ENCODE data around the gene AFG1L. TPM values are rescaled to one million over a fixed set of nuclear protein-coding genes. Genes with fewer than 3 reads are reported as not detected.
A peak's percentile ranks its signal among the peaks of the same experiment; 100 is the strongest.
"Not testable (repeated sequence)": the region's sequence is repeated elsewhere in the genome, so short reads cannot be mapped to it uniquely, and the experiment has no call there.

The AFG1L gene
- polyA plus RNA-seq, 1 experiment = 2.3 TPM

GRCh38 chr6:108448481-108448880 lies 153.6 kb downstream of the AFG1L start:
- no peak for DNase-seq (ENCODE audit: low read depth, low spot score)
- Histone ChIP-seq H3K4me3 (ENCODE audit: low read depth, low read length) (no peak overlapping the region), H3K27ac (ENCODE audit: low read depth, low read length) (no peak overlapping the region), H3K9me3 (ENCODE audit: control insufficient read depth, insufficient read depth, low read length) (no peaks in the 10 kb centered on the region), H3K27me3 (ENCODE audit: control insufficient read depth, insufficient read depth, low read length) (no peaks in the 10 kb centered on the region)
- ChIA-PET CTCF (no interaction called here), POLR2A (no interaction called here)
- TF ChIP-seq CTCF (IDR thresholded peaks at IDR 0.05; ENCODE audit: low read depth, low read length) = no peak

- H3K4me3 ChIP-seq (ENCODE audit: low read depth, low read length); DNase-seq (ENCODE audit: low read depth, low spot score); POLR2A ChIA-PET; H3K27ac ChIP-seq (ENCODE audit: low read depth, low read length); H3K27me3 ChIP-seq (ENCODE audit: control insufficient read depth, insufficient read depth, low read length); H3K9me3 ChIP-seq (ENCODE audit: control insufficient read depth, insufficient read depth, low read length); CTCF ChIA-PET: not testable (repeated sequence)
Measured at GRCh38 chr6:108449717-108450116, 154.9 kb downstream of the AFG1L start.

- Histone ChIP-seq H3K4me3 (ENCODE audit: low read depth, low read length) (no peak overlapping the region), H3K27me3 (ENCODE audit: control insufficient read depth, insufficient read depth, low read length) (no peaks in the 10 kb centered on the region), H3K27ac (ENCODE audit: low read depth, low read length) (no peak overlapping the region), H3K9me3 (ENCODE audit: control insufficient read depth, insufficient read depth, low read length) (no peaks in the 10 kb centered on the region)
- DNase-seq (ENCODE audit: low read depth, low spot score) = no peak
- CTCF ChIA-PET = interaction anchor here (1.4 kb wide), 1 partner anchor 40 kb away, joined by 3 read pairs; no protein-coding TSS in a partner anchor
- TF ChIP-seq CTCF (IDR thresholded peaks at IDR 0.05; ENCODE audit: low read depth, low read length) = no peak
- POLR2A ChIA-PET = no interaction called here
Measured at GRCh38 chr6:108451816-108452215, 157.0 kb downstream of the AFG1L start.

- no peak for DNase-seq (ENCODE audit: low read depth, low spot score)
- TF ChIP-seq CTCF (IDR thresholded peaks at IDR 0.05; ENCODE audit: low read depth, low read length) = no peak
- Histone ChIP-seq H3K4me3 (ENCODE audit: low read depth, low read length) (no peak overlapping the region), H3K9me3 (ENCODE audit: control insufficient read depth, insufficient read depth, low read length) (no peaks in the 10 kb centered on the region), H3K27ac (ENCODE audit: low read depth, low read length) (no peak overlapping the region), H3K27me3 (ENCODE audit: control insufficient read depth, insufficient read depth, low read length) (no peaks in the 10 kb centered on the region)
- POLR2A ChIA-PET = no interaction called here
- CTCF ChIA-PET = no interaction called here
Measured at GRCh38 chr6:108452711-108453195, 157.9 kb downstream of the AFG1L start.

GRCh38 chr6:108453601-108454185 lies 158.8 kb downstream of the AFG1L start:
- Histone ChIP-seq H3K9me3 (ENCODE audit: control insufficient read depth, insufficient read depth, low read length) (no peaks in the 10 kb centered on the region), H3K27me3 (ENCODE audit: control insufficient read depth, insufficient read depth, low read length) (no peaks in the 10 kb centered on the region), H3K27ac (ENCODE audit: low read depth, low read length) (no peak overlapping the region), H3K4me3 (ENCODE audit: low read depth, low read length) (no peak overlapping the region)
- POLR2A ChIA-PET = interaction anchor here (0.6 kb wide), 1 partner anchor 15 kb away, joined by 4 read pairs; no protein-coding TSS in a partner anchor
- peak; percentile 11 for DNase-seq (ENCODE audit: low read depth, low spot score)
- TF ChIP-seq CTCF (IDR thresholded peaks at IDR 0.05; ENCODE audit: low read depth, low read length) = no peak
- CTCF ChIA-PET = interaction anchor here (0.6 kb wide), 1 partner anchor 71 kb away, joined by 3 read pairs; no protein-coding TSS in a partner anchor

Data from AG04450 (cell line).